ENCODE measurements around the gene CCDC182.

- TF ChIP-seq, protein P1, sequence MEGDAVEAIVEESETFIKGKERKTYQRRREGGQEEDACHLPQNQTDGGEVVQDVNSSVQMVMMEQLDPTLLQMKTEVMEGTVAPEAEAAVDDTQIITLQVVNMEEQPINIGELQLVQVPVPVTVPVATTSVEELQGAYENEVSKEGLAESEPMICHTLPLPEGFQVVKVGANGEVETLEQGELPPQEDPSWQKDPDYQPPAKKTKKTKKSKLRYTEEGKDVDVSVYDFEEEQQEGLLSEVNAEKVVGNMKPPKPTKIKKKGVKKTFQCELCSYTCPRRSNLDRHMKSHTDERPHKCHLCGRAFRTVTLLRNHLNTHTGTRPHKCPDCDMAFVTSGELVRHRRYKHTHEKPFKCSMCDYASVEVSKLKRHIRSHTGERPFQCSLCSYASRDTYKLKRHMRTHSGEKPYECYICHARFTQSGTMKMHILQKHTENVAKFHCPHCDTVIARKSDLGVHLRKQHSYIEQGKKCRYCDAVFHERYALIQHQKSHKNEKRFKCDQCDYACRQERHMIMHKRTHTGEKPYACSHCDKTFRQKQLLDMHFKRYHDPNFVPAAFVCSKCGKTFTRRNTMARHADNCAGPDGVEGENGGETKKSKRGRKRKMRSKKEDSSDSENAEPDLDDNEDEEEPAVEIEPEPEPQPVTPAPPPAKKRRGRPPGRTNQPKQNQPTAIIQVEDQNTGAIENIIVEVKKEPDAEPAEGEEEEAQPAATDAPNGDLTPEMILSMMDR (IDR thresholded peaks at IDR 0.05 in 8 of 11, conservative IDR thresholded peaks at IDR 0.05 in 3 of 11): no peak
- TF ChIP-seq POLR2AphosphoS5 (IDR thresholded peaks at IDR 0.05) (no peak), POLR2A (IDR thresholded peaks at IDR 0.05) (no peak)
Measured at GRCh38 chr17:57760046-57760445, 14.9 kb upstream of the CCDC182 start.

All from spleen (tissue), 7 donors.